K562 (cell line): ENCODE results near the gene NOL11. TPM values are rescaled to one million over a fixed set of nuclear protein-coding genes. Genes with fewer than 3 reads are reported as not detected.

ENCODE experiments used
- BCL6 ChIP-seq: fragments of 250-450 bp; sonication (Bioruptor Pico); IDR thresholded peaks from 2 replicates; pipeline ENCODE4 v1.4.0; 2020
- CHD7 ChIP-seq: fragments of 200-600 bp; sonication (generic); IDR thresholded peaks from one replicate; pipeline ENCODE4 v1.6.1; 2012; ENCODE audit warnings: mild to moderate bottlenecking, low read depth, low read length, inconsistent platforms
- EP400 ChIP-seq: fragments of 450-650 bp; IDR thresholded peaks from 2 replicates; pipeline ENCODE4 v1.6.1; 2017; ENCODE audit warnings: antibody characterized with exemption, mild to moderate bottlenecking, moderate library complexity
- ESRRB ChIP-seq: fragments of 250-450 bp; sonication (Bioruptor Pico); IDR thresholded peaks from 2 replicates; pipeline ENCODE4 v1.5.0; 2020; ENCODE audit warnings: mild to moderate bottlenecking, moderate library complexity, borderline replicate concordance
- JUN ChIP-seq, 2 experiments: sonication (generic) in 1 of 2; formaldehyde crosslinking in 1 of 2; IDR thresholded peaks; 2 replicates each; pipeline versions ENCODE4 v1.6.1 to v1.8.0; 2012 to 2022; ENCODE audit warnings: borderline replicate concordance in 2 of 2, mild to moderate bottlenecking in 2 of 2, improper control_type of control experiment in 1 of 2, low read depth in 1 of 2, low read length in 1 of 2, missing genetic modification reagents in 1 of 2
- MAFF ChIP-seq: IDR thresholded peaks from 2 replicates; pipeline ENCODE4 v1.6.1; 2012; ENCODE audit warnings: low read length, improper control_type of control experiment
- STAT5A ChIP-seq: IDR thresholded peaks from 2 replicates; pipeline ENCODE4 v1.6.1; 2012; ENCODE audit warnings: low read length, inconsistent platforms, borderline replicate concordance
- ZBTB49 ChIP-seq: sonication (generic); formaldehyde crosslinking; IDR thresholded peaks from 2 replicates; pipeline ENCODE4 v1.8.0; 2022; ENCODE audit warnings: missing genetic modification reagents, mild to moderate bottlenecking, borderline replicate concordance
- polyA plus RNA-seq, 8 experiments: library from polyadenylated mRNA; depleted of rRNA in 4 of 8; stranded (reverse) in 5 of 8; unstranded in 3 of 8; fragments of >200 nt; fragmentation: Nextera tagmentation in 2 of 8; fragmentation: Illumina TruSeq in 1 of 8; extraction: Ambion mirVana in 2 of 8; extraction: Trizol in 1 of 8; gene quantifications; 2 replicates each; pipeline versions ENCODE4 v1.2.1 to v1.2.3, GENCODE V29; 2011 to 2014; ENCODE audit warnings: inconsistent platforms in 1 of 8, missing spikeins in 1 of 8
- total RNA-seq, 7 experiments: library from RNA; depleted of rRNA in 6 of 7; stranded (reverse); fragments of >200 nt in 6 of 7; fragmentation: Illumina TruSeq in 2 of 7; extraction: Trizol in 2 of 7; gene quantifications; 2 replicates each; pipeline versions ENCODE4 v1.2.1 to v1.2.3, GENCODE V29; 2011 to 2021; ENCODE audit warnings: low replicate concordance in 1 of 7

NOL11 gene
- total and polyA plus RNA-seq, 9 of the 15 experiments (the other 6 are each of a cell fraction or from before 2014, with no cell fraction given): 61.1 to 175 (median 121) TPM

GRCh38 chr17:67779098-67779672 is 61.4 kb downstream of the NOL11 start (continued):
- no peak for TF ChIP-seq CHD7
- TF ChIP-seq EP400: peak; percentile 25; the same call in 1 of the 2 replicates
- TF ChIP-seq BCL6 (CRISPR knock-in tag): no peak
- no peak for TF ChIP-seq JUN (IDR thresholded peaks at IDR 0.05; ENCODE audit: borderline replicate concordance, low read depth, low read length)
- TF ChIP-seq JUN (CRISPR knock-in tag; IDR thresholded peaks at IDR 0.05; ENCODE audit: borderline replicate concordance): no peak
- TF ChIP-seq MAFF: no peak
- no peak for TF ChIP-seq ESRRB (CRISPR knock-in tag)
- TF ChIP-seq ZBTB49: no peak
- no peak for TF ChIP-seq STAT5A
